ENCODE data around the gene ZNF568.
A peak's percentile ranks its signal among the peaks of the same experiment; 100 is the strongest.

The ZNF568 gene

DNA sequence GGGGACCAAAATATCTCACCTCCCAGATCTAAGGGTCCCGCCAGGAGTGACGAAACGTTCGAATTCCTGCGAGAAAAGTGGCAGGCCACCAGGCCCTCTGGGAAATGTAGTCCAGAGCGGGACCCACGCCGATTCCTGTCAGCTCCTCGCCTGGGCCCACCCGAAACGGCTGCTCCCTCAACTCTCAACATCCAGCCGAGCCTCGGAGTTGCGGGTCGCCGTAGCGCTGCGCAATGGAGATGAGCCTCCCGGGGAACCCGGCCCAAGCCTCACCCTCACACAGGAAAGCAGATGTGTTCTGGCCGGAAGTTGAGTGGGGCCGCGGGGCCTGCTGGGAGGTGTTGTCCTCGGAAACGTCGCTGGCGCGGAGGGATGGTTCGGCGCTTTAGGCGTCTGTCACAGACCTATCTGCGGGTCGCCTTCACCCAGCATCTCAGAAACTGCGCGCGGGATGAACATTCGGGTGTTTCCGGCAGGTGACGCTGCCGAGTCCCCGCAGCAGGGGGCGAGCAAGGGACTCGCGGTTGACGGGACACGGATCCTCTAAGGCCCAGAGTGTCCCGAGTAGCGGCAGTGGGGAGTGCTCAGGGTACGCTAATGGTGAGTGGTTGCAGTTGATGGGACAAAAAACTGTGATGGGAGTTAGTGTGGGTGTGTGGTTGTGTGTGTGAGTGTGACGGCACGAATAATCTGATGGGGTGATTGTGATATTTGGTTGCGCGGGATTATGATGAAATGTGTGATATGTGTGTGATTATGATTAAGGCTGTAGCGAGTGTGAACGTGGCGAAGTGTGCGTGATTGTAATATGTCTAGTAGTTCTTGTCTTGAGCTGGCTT lies at the start of gene ZNF568, which contains the start of gene ZNF829:
ZNF568 (plus strand) TSS at position 341 of the 839 bp plus-strand sequence. CDS start 6,439 bp downstream, outside the sequence.
ZNF829 (minus strand) TSS at position 300 of the 839 bp plus-strand sequence. CDS start 1,124 bp downstream, outside the sequence.
- peak; percentile 81 to 88 for DNase-seq

DNA sequence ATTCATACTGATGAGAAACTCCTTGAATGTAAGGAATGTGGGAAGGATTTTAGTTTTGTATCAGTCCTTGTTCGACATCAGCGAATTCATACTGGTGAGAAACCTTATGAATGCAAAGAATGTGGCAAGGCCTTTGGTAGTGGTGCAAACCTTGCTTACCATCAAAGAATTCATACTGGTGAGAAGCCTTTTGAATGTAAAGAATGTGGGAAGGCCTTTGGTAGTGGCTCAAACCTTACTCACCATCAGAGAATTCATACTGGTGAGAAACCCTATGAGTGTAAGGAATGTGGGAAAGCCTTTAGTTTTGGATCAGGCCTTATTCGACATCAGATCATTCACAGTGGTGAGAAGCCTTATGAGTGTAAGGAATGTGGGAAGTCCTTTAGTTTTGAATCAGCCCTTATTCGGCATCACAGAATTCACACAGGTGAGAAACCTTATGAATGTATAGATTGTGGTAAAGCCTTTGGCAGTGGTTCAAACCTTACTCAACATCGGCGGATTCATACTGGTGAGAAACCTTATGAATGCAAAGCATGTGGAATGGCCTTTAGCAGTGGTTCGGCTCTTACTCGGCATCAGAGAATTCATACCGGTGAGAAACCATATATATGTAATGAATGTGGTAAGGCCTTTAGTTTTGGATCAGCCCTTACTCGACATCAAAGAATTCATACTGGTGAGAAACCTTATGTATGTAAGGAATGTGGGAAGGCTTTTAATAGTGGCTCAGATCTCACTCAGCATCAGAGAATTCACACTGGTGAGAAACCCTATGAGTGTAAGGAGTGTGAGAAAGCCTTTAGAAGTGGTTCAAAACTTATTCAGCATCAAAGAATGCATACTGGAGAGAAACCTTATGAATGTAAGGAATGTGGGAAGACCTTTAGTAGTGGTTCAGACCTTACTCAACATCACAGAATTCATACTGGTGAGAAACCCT lies 38.9 kb upstream of the ZNF568 start:
- no peak for DNase-seq

DNA sequence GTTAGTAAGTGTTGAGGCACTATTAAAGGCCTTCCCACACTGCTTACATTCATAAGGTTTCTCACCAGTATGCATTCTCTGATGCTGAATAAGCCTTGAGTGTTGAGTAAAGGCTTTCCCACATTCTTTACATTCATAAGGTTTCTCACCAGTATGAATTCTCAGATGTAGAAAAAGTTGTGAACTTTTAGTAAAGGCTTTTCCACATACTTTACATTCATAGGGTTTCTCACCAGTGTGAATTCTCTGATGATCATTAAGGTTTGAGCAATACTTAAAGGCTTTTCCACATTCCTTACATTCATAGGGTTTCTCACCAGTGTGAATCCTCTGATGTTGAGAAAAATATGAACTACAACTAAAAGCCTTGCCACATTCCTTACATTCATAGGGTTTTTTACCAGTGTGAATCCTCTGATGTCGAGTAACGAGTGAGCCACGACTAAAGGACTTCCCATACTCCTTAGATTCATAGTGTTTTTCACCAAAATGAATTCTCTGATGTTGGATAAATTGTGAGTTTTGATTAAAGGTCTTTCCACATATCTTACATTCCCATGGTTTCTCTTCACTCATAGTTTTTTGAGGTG lies 24.3 kb upstream of the ZNF568 start:
- no peak for DNase-seq

DNA sequence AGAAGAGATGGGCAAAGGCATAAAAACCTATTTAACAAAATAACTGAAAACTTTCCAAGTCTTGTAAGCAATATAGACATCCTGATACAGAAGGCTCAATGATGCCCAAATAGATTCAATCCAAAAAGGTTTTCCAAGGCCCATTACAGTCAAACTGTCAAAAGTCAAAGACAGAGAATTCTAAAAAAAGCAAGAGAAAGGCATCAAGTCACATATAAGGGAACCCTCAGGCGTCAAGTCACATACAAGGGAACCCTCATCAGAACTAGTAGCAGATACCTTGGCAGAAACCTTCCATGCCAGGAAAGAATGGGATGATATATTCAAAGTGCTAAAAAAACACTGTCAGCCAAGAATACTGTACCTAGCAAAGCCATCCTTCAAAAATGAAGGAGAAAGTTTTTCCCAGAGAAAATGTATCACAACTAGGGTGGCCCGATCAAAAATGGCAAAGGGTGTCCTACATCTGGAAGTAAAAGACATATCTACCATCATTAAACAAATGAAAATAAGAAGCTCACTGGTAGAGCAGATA lies 21.2 kb upstream of the ZNF568 start:
- no peak for DNase-seq

DNA sequence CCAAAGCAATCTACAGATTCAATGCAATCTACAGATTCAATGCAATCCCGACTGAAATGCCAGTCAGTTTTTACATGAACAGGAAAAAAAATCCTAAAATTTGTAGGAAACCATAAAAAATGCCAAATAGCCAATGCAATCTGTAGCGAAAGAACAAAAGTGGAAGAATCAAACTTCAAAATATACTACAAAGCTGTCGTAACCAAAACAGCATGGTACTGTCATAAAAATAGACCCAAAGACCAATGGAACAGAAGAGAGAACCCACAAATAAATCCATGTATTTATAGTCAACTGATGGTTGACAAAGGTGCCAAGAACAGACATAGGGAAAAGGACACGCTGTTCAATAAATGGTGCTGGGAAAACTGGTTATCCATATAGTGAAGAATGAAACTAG lies 17.7 kb upstream of the ZNF568 start:
- DNase-seq: no peak

DNA sequence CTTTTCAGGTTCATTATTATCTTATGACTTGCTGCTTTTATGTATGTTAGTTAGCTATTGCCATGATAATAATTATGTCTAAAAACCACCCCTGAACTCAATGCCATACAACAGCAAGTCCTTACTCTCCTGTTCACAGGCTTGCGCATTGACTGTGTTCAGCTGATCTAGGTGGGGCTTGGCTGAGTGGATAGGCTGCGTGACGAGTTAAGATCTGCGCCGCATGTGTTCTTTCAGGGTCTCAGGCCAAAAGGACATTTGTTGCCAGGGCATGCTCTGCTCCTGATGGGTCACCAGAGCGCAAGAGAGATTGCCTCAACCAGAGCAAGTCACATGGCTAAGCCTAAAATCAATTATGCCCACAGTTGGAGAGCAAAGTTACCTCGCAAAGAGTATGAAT lies 859 bp downstream of the ZNF568 start:
- DNase-seq: no peak

DNA sequence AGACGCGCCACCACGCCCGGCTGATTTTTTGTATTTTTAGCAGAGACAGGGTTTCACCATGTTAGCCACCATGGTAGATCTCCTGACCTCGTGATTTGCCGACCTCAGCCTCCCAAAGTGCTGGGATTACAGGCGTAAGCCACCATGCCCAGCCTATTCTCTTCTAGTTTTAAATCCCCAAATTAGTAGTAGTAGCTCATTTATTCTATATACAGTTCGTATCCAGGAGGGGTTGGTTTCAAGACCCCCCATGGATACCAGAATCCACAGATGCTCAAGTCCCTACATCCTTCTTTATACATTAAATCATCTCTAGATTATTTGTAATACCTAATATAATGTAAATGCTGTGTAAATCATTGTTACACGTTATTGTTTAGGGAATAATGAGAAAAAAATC lies 2.0 kb downstream of the ZNF568 start:
- no peak for DNase-seq

DNA sequence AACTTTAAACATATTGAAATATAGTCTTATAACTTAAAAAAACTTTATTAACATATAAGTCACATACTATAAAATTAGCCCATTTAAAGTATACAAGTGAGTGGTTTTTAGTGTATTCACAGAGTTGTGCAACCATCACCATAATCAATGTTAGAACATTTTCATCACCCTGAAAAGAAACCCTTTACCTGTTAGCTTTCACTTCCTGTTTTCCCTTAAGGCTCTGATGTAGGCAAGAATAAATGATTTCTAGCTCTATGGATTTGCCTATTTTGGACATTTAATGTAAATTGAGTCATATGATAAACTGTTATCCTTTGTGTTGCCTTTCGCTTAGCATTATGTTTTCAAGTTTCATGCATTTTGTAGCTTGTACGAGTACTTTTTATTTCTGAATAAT lies 15.6 kb downstream of the ZNF568 start:
- no peak for DNase-seq

DNA sequence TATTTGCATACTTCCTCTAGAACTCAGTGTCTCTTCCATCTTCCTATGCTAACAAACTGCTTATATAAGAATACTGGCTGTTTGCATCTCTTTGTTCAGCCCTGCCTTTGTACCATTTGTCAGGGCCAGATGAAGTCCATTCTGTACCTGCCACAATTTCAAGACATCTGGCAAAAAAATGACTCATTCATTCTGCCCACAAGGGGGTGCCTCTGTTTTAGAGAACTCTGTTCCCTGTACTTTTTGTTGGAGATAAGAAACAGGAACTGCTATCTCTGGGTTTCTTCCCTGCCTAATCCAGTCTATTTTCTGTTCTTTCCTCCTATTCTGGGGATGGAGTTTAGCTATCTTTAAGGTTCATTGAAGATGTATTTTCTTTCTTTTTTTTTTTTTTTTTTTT lies 23.0 kb downstream of the ZNF568 start:
- DNase-seq: peak; percentile 30 to 47

DNA sequence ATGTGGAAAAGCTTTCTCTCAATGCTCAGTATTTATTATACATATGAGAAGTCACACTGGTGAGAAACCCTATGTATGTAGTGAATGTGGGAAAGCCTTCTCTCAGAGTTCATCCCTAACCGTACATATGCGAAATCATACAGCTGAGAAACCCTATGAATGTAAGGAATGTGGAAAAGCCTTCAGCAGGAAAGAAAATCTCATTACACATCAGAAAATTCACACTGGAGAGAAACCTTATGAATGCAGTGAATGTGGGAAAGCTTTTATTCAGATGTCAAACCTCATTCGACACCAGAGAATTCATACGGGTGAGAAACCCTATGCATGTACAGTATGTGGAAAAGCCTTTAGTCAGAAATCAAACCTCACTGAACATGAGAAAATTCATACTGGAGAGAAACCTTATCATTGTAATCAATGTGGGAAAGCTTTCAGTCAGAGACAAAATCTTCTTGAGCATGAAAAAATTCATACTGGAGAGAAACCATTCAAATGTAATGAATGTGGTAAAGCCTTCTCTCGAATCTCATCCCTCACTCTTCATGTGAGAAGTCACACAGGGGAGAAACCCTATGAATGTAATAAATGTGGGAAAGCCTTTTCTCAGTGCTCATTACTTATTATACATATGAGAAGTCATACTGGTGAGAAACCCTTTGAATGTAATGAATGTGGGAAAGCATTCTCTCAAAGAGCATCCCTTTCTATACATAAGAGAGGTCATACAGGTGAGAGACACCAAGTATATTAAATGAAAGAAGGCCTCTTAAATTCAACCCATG lies 34.4 kb downstream of the ZNF568 start:
- no peak for DNase-seq

DNA sequence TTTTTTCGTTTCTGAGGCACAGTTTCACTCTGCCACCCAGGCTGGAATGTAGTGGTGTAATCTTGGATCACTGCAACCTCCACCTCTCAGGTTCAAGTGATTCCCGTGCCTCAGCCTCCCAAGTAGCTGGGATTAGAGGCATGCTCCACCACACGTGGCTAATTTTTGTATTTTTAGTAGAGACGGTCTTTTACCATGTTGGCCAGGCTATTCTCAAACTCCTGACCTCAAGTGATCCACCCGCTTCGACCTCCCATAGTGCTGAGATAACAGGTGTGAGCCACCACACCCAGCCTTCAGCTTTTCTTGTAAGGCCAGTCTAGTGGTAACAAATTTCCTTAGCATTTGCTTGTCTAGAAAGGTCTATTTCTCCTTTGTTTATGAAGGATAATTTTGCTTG lies 46.2 kb downstream of the ZNF568 start:
- no peak for DNase-seq

DNA sequence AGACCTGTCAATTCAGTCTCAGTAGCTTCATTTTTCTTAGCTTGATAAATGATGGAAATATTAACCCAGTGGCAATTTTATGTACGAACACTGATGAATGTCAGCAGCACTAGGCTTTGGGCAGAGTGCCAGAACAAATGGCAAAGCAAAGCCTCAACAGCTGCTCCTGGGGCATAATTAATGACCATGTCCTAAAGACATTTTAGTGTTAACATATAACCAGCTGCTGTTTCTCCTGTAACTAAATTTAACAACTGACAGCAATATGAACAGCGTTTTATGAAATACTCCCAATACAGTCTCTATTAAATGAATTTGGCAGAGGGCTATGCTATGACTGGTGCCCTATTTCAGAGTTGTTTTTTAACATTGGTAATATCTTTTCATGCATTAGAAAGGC lies 47.1 kb downstream of the ZNF568 start:
- DNase-seq: no peak

DNA sequence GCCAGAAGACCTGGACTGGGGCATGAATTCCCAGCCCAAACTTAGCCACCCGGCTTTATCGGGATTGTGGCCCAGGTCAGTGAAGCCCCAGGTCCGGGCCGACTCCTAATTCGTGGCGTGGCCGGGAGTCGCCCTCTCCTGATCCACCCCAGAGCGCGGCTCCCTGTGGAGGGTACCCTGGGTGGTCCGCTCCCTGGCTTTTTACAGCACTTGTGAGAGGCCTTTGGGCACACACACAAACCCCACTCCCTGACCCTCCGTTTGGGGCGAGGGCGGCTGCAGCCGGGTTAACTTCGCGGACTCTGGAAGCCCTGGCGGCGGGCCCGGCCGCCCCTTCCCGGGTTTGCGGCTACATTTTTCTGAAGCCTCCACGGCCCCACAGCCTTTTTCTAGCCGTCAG lies 56.4 kb downstream of the ZNF568 start:
- no peak for DNase-seq

DNA sequence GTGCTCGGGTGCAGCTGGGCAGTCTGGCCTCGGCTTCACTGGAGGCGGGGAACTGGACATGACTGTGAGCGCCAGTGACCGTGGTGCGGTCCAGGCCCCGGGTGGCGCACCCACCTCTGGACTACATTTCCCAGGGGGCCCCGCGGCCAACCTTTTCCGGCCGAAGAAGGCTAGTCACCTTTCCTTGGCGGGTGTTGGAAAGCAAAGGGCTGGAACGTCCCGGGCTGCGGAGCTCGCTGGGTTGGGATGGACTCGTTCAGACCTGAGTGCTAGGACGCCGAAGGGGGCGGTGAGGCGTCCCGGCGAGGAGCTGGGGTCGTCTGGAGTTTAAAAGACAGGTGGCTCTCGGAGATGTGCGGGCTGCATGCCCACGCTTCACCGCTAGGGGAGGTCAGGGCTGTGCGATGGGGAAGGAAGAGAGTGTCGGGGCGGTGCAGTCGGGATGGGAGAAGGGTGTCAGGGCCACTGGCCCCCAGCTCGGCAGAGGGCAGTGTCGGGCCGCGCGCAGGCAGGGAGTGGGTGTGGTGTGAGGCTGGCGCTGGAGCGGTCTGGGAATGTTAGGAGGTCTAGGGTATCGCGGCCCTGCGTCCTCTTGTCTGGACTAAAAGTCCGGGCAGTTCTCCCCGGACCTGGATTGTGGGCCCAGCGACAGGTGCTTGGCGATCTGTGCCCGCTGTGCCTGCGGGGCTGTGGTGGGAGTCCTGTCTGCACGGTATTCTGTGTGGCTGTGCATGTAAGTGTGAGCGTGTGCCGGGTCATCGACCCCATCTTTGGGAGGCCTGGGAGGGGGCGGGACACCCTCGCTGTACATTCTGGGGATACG lies 57.1 kb downstream of the ZNF568 start:
- peak; percentile 70 to 87 for DNase-seq

DNA sequence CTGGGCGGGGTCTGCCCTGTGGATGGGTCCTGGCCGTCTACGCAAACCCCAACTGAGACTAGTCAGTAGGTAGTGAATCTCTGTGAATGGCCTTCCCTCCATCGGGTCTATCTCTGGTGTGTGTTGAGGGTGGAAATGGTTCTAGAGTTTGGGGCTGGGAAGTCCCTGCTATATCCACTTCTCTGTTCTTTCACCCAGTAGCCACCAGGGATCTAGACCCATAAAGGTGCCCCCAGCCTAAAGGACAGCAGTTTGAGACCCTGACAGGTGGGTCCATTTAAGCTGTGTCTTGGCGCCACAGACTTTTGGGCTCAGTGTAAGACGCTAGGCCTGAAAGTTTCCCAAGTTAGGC lies 57.7 kb downstream of the ZNF568 start:
- no peak for DNase-seq

DNA sequence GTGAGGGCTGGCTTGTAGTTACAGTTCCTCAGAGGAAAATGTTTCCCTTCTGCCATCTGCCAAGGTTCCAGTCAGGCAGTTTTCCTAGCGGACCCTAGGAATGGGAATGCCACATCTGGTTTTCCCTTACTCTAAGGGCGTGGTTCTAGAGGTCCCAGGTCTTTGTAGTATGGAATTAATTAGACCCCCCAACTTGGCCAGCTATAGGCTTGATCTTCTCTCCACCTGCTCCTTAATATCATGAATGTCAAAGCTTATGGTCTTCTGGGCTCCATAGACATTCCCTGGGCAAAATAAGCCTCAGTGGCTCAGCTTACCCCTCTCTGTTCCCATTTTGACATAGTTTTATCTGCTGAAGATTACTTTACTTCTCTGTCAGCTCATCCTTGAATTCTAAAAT lies 70.0 kb downstream of the ZNF568 start:
- DNase-seq: no peak

DNA sequence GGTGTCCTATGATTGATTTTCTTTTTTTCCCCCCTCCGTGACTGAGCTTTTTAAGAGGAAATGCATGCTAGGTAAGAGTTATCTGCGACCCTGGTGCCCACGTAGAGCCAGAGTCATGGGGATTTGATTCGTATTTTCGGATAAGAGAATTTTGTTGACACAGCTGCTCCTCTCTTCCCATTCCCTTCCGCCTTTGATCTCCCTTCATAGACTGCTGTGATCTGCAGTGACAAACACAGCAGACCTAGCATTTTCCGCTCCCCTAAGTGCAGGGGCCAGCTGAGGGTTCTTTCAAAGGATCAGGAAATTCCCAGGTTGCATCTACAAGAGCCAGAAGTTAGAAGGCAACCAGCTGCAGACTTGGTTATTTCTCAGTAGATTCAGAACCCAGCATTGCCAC lies 70.5 kb downstream of the ZNF568 start:
- no peak for DNase-seq

DNA sequence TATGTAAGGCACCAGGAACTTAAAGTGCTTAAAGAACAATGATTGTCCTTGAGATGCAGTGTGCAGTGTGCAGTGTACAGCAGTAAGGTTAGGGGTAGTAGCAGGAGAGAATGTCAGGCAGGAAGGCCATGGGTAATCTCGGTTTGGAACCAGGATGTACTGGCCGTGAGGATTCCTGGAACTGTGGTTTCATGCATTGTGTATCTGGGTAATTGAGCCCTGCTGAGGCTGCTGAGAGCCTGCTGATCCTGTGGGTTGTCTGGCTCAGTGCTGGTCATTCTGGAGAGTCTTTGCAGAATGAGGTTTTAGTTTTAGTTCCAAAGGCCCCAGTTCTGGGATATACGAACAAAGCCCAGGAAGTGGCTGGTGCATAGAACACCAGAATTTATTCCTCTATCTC lies 71.0 kb downstream of the ZNF568 start:
- DNase-seq: no peak

DNA sequence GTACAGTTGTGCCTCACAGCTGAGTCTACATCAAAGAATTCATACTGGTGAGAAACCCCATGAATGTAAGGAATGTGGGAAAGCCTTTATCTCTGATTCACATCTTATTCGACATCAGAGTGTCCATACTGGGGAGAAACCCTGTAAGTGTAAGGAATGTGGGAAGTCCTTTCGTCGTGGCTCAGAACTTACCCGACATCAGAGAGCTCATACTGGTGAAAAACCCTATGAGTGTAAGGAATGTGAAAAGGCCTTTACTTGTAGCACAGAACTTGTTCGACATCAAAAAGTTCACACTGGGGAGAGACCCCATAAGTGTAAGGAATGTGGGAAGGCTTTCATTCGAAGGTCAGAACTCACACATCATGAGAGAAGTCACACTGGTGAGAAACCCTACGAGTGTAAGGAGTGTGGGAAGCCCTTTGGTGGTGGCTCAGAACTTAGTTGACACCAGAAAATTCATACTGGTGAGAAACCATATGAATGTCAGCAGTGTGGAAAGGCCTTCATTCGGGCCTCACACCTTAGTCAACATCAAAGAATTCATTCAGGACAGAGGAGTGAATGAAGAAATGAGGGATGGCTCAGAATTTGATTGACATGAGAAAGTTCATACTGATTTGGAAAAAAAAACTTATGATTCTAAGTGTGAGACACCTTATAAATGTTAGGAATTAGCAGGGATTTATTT lies 81.2 kb downstream of the ZNF568 start:
- no peak for DNase-seq

DNA sequence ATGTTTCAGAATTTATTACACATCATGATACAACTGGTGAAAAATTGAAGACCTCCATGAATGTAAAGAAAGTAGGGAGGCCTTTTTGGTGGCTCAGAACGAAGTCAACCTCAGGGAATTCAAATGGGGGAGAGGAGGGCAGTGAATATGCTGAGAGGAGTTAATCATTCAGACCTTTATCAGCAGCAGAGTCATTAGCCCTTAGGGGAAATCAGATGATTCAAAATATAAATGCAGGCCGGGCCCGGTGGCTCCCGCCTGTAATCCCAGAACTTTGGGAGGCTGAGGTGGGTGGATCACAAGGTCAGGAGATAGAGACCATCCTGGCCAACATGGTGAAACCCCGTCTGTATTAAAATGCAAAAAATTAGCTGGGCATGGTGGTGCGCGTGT lies 81.7 kb downstream of the ZNF568 start:
- DNase-seq: no peak

DNA sequence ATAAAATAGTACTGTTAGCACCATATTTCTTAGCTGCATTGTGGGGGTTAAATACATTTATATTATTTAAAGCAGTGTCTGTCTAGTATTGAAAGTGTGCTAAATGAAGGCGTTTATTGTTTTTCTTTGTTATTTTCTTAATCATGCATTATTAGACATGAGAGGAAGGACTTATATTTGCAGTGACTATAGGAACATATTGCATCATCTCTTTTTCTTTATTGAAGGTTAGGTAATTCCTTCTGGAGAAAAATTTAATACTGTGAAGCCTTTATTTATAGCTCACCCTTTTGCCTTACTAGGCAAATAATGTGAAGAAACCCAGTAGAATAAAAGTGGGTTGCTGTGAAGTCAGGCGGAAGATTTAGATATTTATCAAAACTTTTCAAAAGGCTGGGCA lies 83.2 kb downstream of the ZNF568 start:
- no peak for DNase-seq
